Upper lobe of left lung (tissue), 6 donors: ENCODE data around the gene GALNT4. TPM values are rescaled to one million over a fixed set of nuclear protein-coding genes. Genes with fewer than 3 reads are reported as not detected.

Experiments used
- ATAC-seq, 2 donors: fragments of 200-7000 bp; cut with Tn5 transposase; one replicate each; pipeline ENCODE4 v1.9.1; 2022; ENCODE audit warnings: mild to moderate bottlenecking in 2 of 2, moderate library complexity in 2 of 2; ENCODE audit not compliant: low FRiP score in 2 of 2
- DNase-seq, 2 donors: peaks; one replicate each; pipeline ENCODE4 v3.0.0-alpha.2; 2019 to 2020
- H3K27ac ChIP-seq, 4 donors: fragments of 200-600 bp; sonication (generic); one replicate each; pipeline ENCODE4 v1.5.1; 2016 to 2019
- H3K27me3 ChIP-seq, 4 donors: fragments of 200-600 bp; sonication (generic); one replicate each; pipeline ENCODE4 v1.5.1; 2017 to 2019
- H3K36me3 ChIP-seq, 4 donors: fragments of 200-600 bp; sonication (generic); one replicate each; pipeline ENCODE4 v1.5.1; 2016 to 2019
- H3K4me1 ChIP-seq, 4 donors: fragments of 200-600 bp; sonication (generic); one replicate each; pipeline ENCODE4 v1.5.1; 2018 to 2019
- H3K4me3 ChIP-seq, 4 donors: fragments of 200-600 bp; sonication (generic); one replicate each; pipeline ENCODE4 v1.5.1; 2017 to 2019; ENCODE audit warnings: mild to moderate bottlenecking in 2 of 4, moderate library complexity in 1 of 4
- H3K9me3 ChIP-seq, 4 donors: fragments of 200-600 bp; sonication (generic); one replicate each; pipeline ENCODE4 v1.5.1; 2018 to 2019
- EP300 ChIP-seq, 4 donors: sonication (generic); formaldehyde crosslinking; IDR thresholded peaks; one replicate each; pipeline ENCODE4 v1.5.1; 2017; ENCODE audit warnings: antibody characterized with exemption in 4 of 4, control low read depth in 2 of 4
- POLR2A ChIP-seq, 4 donors: fragments of 450-650 bp; IDR thresholded peaks; one replicate each; pipeline ENCODE4 v1.5.1; 2016 to 2017; ENCODE audit warnings: antibody characterized with exemption in 4 of 4, mild to moderate bottlenecking in 2 of 4
- POLR2AphosphoS5 ChIP-seq, 2 donors: sonication (generic); formaldehyde crosslinking; IDR thresholded peaks; one replicate each; pipeline ENCODE4 v1.5.1; 2017; ENCODE audit warnings: antibody characterized with exemption in 2 of 2
- WGBS, 2 donors: methylation state at CpG; one replicate each; pipeline ENCODE4 v1.1.5; 2017 to 2018; 5-methylcytosine and 5-hydroxymethylcytosine counted together
- total RNA-seq, 6 donors: library from RNA; depleted of rRNA in 4 of 6; stranded (reverse); fragments of >200 nt in 4 of 6; gene quantifications; one replicate each; pipeline versions ENCODE4 v1.1.0 to v1.2.1, GENCODE V29; 2016 to 2021
- TF ChIP-seq, protein P1 (sequence below), 6 experiments: fragments of 450-650 bp in 4 of 6; fragments of 200-600 bp in 2 of 6; sonication (generic) in 2 of 6; IDR thresholded peaks; one replicate each; pipeline ENCODE4 v1.5.1; 2016 to 2019; ENCODE audit warnings: antibody characterized with exemption in 6 of 6
- donor health status: DM: no; HTN: no; CAD: no; lungs with moderate emphysema.
- donor health status: DM: no; HTN: yes; CAD: no; lungs with severe emphysema.

The GALNT4 gene
- total RNA-seq, 6 donors from 2014 or later, result 2.4 to 13.5 (median 7.9) TPM

- WGBS, 2 donors, result 86 to 95% methylated on average over 1 of the region's 1 CpG
- no peaks in the 10 kb centered on the region for H3K27me3 ChIP-seq
- H3K4me1 ChIP-seq, result no peaks in the 10 kb centered on the region
- H3K27ac ChIP-seq, result no peak overlapping the region
- H3K9me3 ChIP-seq, result no peaks in the 10 kb centered on the region
- no peak overlapping the region for H3K4me3 ChIP-seq
- no peaks in the 10 kb centered on the region for H3K36me3 ChIP-seq
- DNase-seq, result no peak
- no peak for ATAC-seq
- TF ChIP-seq POLR2A (IDR thresholded peaks at IDR 0.05), result no peak
- TF ChIP-seq POLR2AphosphoS5 (IDR thresholded peaks at IDR 0.05), result no peak
- no peak for TF ChIP-seq EP300 (IDR thresholded peaks at IDR 0.05)
- TF ChIP-seq, protein P1, sequence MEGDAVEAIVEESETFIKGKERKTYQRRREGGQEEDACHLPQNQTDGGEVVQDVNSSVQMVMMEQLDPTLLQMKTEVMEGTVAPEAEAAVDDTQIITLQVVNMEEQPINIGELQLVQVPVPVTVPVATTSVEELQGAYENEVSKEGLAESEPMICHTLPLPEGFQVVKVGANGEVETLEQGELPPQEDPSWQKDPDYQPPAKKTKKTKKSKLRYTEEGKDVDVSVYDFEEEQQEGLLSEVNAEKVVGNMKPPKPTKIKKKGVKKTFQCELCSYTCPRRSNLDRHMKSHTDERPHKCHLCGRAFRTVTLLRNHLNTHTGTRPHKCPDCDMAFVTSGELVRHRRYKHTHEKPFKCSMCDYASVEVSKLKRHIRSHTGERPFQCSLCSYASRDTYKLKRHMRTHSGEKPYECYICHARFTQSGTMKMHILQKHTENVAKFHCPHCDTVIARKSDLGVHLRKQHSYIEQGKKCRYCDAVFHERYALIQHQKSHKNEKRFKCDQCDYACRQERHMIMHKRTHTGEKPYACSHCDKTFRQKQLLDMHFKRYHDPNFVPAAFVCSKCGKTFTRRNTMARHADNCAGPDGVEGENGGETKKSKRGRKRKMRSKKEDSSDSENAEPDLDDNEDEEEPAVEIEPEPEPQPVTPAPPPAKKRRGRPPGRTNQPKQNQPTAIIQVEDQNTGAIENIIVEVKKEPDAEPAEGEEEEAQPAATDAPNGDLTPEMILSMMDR (IDR thresholded peaks at IDR 0.05), result no peak
Measured at GRCh38 chr12:89514751-89515150, 9.8 kb downstream of the GALNT4 start.

DNA sequence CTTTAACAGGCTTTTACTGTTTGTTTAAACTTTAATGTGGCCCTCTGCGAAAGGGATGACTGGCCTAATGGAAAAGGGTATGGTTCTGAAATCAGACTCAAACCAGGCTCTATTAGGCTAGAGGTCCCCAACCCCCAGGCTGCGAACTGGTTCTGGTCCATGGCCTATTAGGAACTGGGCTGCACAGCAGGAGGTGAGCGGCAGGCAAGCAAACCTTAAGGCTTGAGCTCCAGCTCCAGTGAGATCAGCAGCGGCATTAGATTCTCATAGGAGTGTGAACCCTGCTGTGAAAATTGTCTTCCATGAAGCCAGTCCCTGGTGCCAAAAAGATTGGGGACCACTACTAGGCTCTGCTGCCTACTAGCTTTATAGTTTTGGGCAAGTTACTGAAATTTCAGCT is 11.1 kb downstream of the GALNT4 start:
- H3K36me3 ChIP-seq, result no peaks in the 10 kb centered on the region
- ATAC-seq, result no peak
- no peak overlapping the region for H3K27ac ChIP-seq
- no peaks in the 10 kb centered on the region for H3K4me1 ChIP-seq
- H3K27me3 ChIP-seq, result no peaks in the 10 kb centered on the region
- DNase-seq, result no peak
- WGBS, 2 donors, result 92 to 95% methylated on average over 3 to 4 of the region's 4 CpGs
- no peaks in the 10 kb centered on the region for H3K9me3 ChIP-seq
- TF ChIP-seq POLR2AphosphoS5 (IDR thresholded peaks at IDR 0.05) (no peak), POLR2A (IDR thresholded peaks at IDR 0.05) (no peak), EP300 (IDR thresholded peaks at IDR 0.05) (no peak)
- TF ChIP-seq, protein P1 (IDR thresholded peaks at IDR 0.05), result no peak
- H3K4me3 ChIP-seq, result no peak overlapping the region

- ATAC-seq, result no peak
- no peak overlapping the region for H3K27ac ChIP-seq
- no peaks in the 10 kb centered on the region for H3K36me3 ChIP-seq
- TF ChIP-seq POLR2AphosphoS5 (IDR thresholded peaks at IDR 0.05) (no peak), POLR2A (IDR thresholded peaks at IDR 0.05) (no peak), EP300 (IDR thresholded peaks at IDR 0.05) (no peak)
- TF ChIP-seq, protein P1 (IDR thresholded peaks at IDR 0.05), result no peak
- no peaks in the 10 kb centered on the region for H3K27me3 ChIP-seq
- DNase-seq, result no peak
- H3K4me3 ChIP-seq, result no peak overlapping the region
- 63 to 70% methylated on average over 9 of the region's 9 CpGs for WGBS, 2 donors
- H3K4me1 ChIP-seq, result peaks cover 0 to 4% (median 2%) of the 10 kb centered on the region in 4 donors
- no peaks in the 10 kb centered on the region for H3K9me3 ChIP-seq
Measured at GRCh38 chr12:89507015-89507824, 17.4 kb downstream of the GALNT4 start.

DNA sequence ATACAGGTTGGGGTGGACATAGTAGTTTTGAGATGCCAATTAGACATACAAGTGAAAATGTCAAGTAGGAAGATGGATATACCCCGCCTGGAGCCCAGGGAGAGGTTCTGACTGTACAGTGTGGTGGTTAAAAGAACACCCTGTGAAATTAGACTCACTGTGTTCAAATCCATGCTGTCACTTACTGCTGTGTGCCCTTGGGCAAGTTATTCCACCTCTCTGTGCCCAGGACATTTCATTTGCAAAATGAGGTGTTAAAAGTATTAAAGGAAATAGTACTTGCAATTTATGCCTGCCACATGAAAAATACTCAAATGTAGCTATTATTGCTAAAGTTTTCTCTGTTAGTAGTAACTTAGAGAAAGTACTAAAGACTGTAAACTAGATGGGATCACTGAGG is 18.5 kb downstream of the GALNT4 start:
- H3K36me3 ChIP-seq, result no peaks in the 10 kb centered on the region
- no peaks in the 10 kb centered on the region for H3K27me3 ChIP-seq
- no peaks in the 10 kb centered on the region for H3K9me3 ChIP-seq
- DNase-seq (no peak), ATAC-seq (no peak)
- H3K4me1 ChIP-seq, result peaks cover 0 to 4% (median 2%) of the 10 kb centered on the region in 4 donors
- H3K27ac ChIP-seq, result no peak overlapping the region
- 48 to 100% methylated on average over 1 of the region's 1 CpG for WGBS, 2 donors
- no peak overlapping the region for H3K4me3 ChIP-seq
- TF ChIP-seq POLR2AphosphoS5 (IDR thresholded peaks at IDR 0.05) (no peak), POLR2A (IDR thresholded peaks at IDR 0.05) (no peak), EP300 (IDR thresholded peaks at IDR 0.05) (no peak)
- TF ChIP-seq, protein P1 (IDR thresholded peaks at IDR 0.05), result no peak
